DND-41 (cell line): ENCODE results near the gene PES1.

Experiments
- ATAC-seq: fragments of 200-7000 bp; cut with Tn5 transposase; 3 replicates; pipeline ENCODE4 v1.9.1; 2021; ENCODE audit warnings: low read depth; ENCODE audit not compliant: insufficient read depth
- DNase-seq: peaks from one replicate; pipeline ENCODE4 v3.0.0-alpha.2; 2020
- H2AFZ ChIP-seq: 2 replicates; pipeline ENCODE4 v1.6.0; 2012; ENCODE audit warnings: low read depth, low read length
- H3K27ac ChIP-seq: 2 replicates; pipeline ENCODE4 v1.5.1; 2012; ENCODE audit warnings: low read length, inconsistent platforms
- H3K27me3 ChIP-seq: fragments of 200-600 bp; sonication (generic); 2 replicates; pipeline ENCODE4 v1.6.0; 2012; ENCODE audit warnings: low read length, mild to moderate bottlenecking, inconsistent platforms; ENCODE audit not compliant: insufficient read depth, poor library complexity
- H3K36me3 ChIP-seq: 2 replicates; pipeline ENCODE4 v1.5.1; 2012; ENCODE audit warnings: low read length, inconsistent platforms; ENCODE audit not compliant: insufficient read depth
- H3K4me1 ChIP-seq: 2 replicates; pipeline ENCODE4 v1.5.1; 2012; ENCODE audit warnings: mild to moderate bottlenecking, low read length; ENCODE audit not compliant: insufficient read depth
- H3K4me2 ChIP-seq: 2 replicates; pipeline ENCODE4 v1.6.0; 2012; ENCODE audit warnings: mild to moderate bottlenecking, moderate library complexity, low read length, inconsistent platforms; ENCODE audit not compliant: insufficient read depth
- H3K4me3 ChIP-seq, 2 experiments: fragments of 200-600 bp in 1 of 2; shearing (Covaris generic) in 1 of 2; 2 replicates each; pipeline ENCODE4 v1.5.1; 2012 to 2016; ENCODE audit warnings: inconsistent platforms in 2 of 2, low read length in 2 of 2, mild to moderate bottlenecking in 2 of 2, low read depth in 1 of 2, moderate library complexity in 1 of 2
- H3K79me2 ChIP-seq: 2 replicates; pipeline ENCODE4 v1.6.0; 2012; ENCODE audit warnings: low read length, inconsistent platforms; ENCODE audit not compliant: insufficient read depth
- H3K9ac ChIP-seq: 2 replicates; pipeline ENCODE4 v1.6.0; 2012; ENCODE audit warnings: low read depth, mild to moderate bottlenecking, inconsistent platforms, low read length, moderate library complexity
- H3K9me3 ChIP-seq: 2 replicates; pipeline ENCODE4 v1.5.1; 2012; ENCODE audit warnings: low read length, moderate library complexity, mild to moderate bottlenecking, inconsistent platforms; ENCODE audit not compliant: insufficient read depth, severe bottlenecking
- H4K20me1 ChIP-seq: 2 replicates; pipeline ENCODE4 v1.6.0; 2012; ENCODE audit warnings: low read length; ENCODE audit not compliant: insufficient read depth
- EZH2 ChIP-seq: IDR thresholded peaks from 3 replicates; pipeline ENCODE4 v1.6.1; 2012; ENCODE audit warnings: borderline replicate concordance, low read depth, mild to moderate bottlenecking, moderate library complexity, low read length, inconsistent platforms; ENCODE audit not compliant: severe bottlenecking
- TF ChIP-seq, protein P1 (sequence below): IDR thresholded peaks from 2 replicates; pipeline ENCODE4 v1.5.1; 2012; ENCODE audit warnings: borderline replicate concordance, low read length, moderate library complexity, mild to moderate bottlenecking; ENCODE audit not compliant: poor library complexity, severe bottlenecking; ENCODE audit errors: extremely low read depth

The PES1 gene

DNA sequence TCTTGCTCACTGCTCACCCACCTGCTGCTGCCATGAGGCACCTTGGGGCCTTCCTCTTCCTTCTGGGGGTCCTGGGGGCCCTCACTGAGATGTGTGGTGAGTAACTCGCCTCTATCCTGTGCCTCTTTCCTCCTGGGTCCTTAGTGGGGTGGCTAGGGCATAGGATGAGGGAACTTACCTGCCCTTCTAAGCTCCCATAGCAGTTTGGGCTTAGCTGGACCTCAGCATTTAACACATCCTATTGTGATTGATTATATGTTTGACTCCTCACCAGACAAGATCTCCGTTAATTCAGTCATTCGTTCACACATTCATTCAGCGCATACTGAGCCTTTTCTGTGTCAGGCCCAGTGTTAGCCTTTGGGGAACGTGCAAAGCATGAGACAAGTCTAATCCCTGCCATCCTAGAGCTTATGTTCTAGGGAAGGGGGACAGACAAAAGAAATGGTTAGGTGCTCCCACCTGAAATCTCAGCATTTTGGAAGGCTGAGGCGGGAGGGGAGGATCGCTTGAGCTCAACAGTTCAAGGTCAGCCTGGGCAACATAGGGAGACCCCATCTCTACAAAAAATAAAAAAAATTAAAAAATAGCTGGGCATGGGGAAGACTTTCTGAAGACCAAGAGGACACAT lies 15.7 kb upstream of the PES1 start:
- Histone ChIP-seq H3K4me1 (no peaks in the 10 kb centered on the region), H3K36me3 (no peaks in the 10 kb centered on the region), H2AFZ (no peak overlapping the region), H3K9ac (no peak overlapping the region), H4K20me1 (no peaks in the 10 kb centered on the region), H3K4me3 (no peak overlapping the region), H3K79me2 (no peaks in the 10 kb centered on the region), H3K4me2 (no peak overlapping the region), H3K27me3 (peaks cover 2% of the 10 kb centered on the region), H3K27ac (no peak overlapping the region), H3K9me3 (no peaks in the 10 kb centered on the region)
- DNase-seq, result no peak
- TF ChIP-seq, protein P1, sequence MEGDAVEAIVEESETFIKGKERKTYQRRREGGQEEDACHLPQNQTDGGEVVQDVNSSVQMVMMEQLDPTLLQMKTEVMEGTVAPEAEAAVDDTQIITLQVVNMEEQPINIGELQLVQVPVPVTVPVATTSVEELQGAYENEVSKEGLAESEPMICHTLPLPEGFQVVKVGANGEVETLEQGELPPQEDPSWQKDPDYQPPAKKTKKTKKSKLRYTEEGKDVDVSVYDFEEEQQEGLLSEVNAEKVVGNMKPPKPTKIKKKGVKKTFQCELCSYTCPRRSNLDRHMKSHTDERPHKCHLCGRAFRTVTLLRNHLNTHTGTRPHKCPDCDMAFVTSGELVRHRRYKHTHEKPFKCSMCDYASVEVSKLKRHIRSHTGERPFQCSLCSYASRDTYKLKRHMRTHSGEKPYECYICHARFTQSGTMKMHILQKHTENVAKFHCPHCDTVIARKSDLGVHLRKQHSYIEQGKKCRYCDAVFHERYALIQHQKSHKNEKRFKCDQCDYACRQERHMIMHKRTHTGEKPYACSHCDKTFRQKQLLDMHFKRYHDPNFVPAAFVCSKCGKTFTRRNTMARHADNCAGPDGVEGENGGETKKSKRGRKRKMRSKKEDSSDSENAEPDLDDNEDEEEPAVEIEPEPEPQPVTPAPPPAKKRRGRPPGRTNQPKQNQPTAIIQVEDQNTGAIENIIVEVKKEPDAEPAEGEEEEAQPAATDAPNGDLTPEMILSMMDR, result no peak
- no peak for TF ChIP-seq EZH2
- no peak for ATAC-seq

DNA sequence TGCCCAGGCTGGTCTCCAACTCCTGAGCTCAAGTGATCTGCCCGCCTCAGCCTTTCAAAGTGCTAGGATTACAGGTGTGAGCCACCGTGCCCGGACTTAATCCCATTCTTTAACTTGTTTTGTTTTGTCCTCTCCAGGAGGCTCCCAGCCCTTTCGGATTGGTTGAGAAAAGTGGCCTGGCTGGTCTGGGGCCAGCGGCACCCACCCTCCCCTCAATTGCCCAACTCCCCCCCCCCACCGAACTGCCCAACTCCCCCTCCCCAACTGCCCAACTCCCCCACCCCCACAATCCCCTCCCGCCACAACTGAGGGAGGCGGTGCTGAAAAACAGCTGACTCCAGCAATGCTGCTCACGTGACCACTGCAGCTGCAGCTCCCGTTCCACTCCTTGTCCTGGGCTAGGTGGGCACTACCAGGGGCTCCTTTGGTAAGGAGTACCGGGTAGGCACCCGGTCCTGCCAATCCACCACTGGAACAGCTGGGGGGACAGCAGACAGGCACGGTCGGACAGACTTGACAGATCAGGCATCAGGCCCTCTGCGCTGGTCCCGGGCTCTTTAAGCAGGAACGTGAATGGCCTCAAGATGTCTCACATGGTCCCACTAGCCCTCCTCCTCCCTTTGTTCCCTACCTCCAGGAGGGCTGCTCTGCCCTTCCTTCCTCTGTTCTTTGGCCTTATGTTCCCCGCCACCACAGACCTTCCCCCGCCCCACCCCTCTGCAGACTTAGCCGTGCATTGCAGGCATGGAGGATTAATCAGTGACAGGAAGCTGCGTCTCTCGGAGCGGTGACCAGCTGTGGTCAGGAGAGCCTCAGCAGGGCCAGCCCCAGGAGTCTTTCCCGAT lies 15.0 kb upstream of the PES1 start, which contains the start of gene TCN2:
TCN2 (plus strand) TSS at position 720 of the 845 bp plus-strand sequence. CDS start 158 bp downstream, outside the sequence.
- Histone ChIP-seq H3K4me3 (no peak within 1 kb of the TSS), H3K4me1 (no peaks in the 10 kb centered on the region), H3K36me3 (no peaks in the 10 kb centered on the region), H3K27ac (no peak within 1 kb of the TSS), H3K9ac (no peak within 1 kb of the TSS), H4K20me1 (no peaks in the 10 kb centered on the region), H2AFZ (no peak within 1 kb of the TSS), H3K79me2 (no peaks in the 10 kb centered on the region), H3K27me3 (peaks cover 2% of the 10 kb centered on the region), H3K4me2 (no peak within 1 kb of the TSS), H3K9me3 (no peaks in the 10 kb centered on the region)
- ATAC-seq, result no peak
- no peak for DNase-seq
- no peak for TF ChIP-seq EZH2
- TF ChIP-seq, protein P1, result no peak

DNA sequence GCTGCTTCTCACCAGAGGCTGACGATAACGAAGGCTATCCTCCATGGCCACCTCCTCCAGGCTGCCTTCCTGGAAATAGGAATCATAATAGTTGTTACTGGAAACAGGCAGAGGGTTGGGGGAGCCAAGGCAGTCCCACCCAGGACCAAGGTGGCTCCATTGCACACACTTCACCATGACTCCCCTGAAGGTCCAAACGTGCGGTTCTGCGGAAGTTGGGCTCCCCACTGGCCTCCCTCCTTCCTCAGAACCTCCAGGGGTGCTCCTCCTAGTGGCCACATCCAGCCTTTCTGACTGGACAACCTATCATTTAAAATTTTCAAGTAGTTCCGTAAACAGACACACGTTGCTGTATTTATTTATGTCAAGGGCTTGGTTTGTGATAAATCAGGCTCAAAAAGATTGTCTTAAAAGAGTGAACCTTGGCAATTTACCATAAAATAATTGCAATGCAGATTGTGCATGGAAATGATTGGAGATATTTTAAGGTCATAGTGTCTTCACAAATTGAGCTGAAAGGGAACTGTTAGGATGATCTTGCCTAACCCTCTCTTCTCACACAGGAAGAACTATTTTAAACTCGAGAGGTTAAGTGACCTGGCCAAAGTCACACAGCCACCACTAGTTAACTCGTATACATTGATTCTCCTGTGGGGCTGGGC lies 13.9 kb upstream of the PES1 start:
- TF ChIP-seq EZH2, result no peak
- TF ChIP-seq, protein P1, result peak; percentile 61
- H2AFZ ChIP-seq, result no peak overlapping the region
- ATAC-seq, result no peak
- no peak overlapping the region for H3K27ac ChIP-seq
- no peaks in the 10 kb centered on the region for H3K36me3 ChIP-seq
- H3K9me3 ChIP-seq, result no peaks in the 10 kb centered on the region
- no peaks in the 10 kb centered on the region for H3K4me1 ChIP-seq
- H4K20me1 ChIP-seq, result no peaks in the 10 kb centered on the region
- H3K79me2 ChIP-seq, result no peaks in the 10 kb centered on the region
- no peaks in the 10 kb centered on the region for H3K27me3 ChIP-seq
- no peak overlapping the region for H3K4me2 ChIP-seq
- no peak overlapping the region for H3K4me3 ChIP-seq
- DNase-seq, result no peak
- no peak overlapping the region for H3K9ac ChIP-seq
